Activated T-cell treated with anti-CD3 and anti-CD28 coated beads, Interleukin-2, amount 50 U/mL, for 4 hours (primary cell): ENCODE results near the gene PRKD2. TPM values are rescaled to one million over a fixed set of nuclear protein-coding genes. Genes with fewer than 3 reads are reported as not detected.

ENCODE experiments used
- ATAC-seq, 2 donors: fragments of 200-7000 bp; cut with Tn5 transposase; one replicate each; pipeline ENCODE4 v1.10.0; 2021
- DNase-seq: peaks from one replicate; pipeline ENCODE4 v3.0.0-alpha.2; 2020
- H3K27me3 Mint-ChIP-seq: one replicate; pipeline ENCODE4 v1.8.0; 2021; ENCODE audit warnings: low read depth, mixed read lengths
- H3K36me3 Mint-ChIP-seq: one replicate; pipeline ENCODE4 v1.8.0; 2022; ENCODE audit warnings: mixed read lengths; ENCODE audit not compliant: insufficient read depth
- H3K4me1 Mint-ChIP-seq: one replicate; pipeline ENCODE4 v1.8.0; 2021; ENCODE audit warnings: low read depth, mixed read lengths
- H3K4me3 Mint-ChIP-seq: one replicate; pipeline ENCODE4 v1.8.0; 2021; ENCODE audit warnings: mild to moderate bottlenecking, moderate library complexity, mixed read lengths
- H3K9me3 Mint-ChIP-seq: one replicate; pipeline ENCODE4 v1.8.0; 2021; ENCODE audit warnings: mixed read lengths
- total RNA-seq, 3 donors: library from RNA; stranded (reverse); gene quantifications; one replicate each; pipeline ENCODE4 v1.2.1, GENCODE V29; 2021

PRKD2 gene
- total RNA-seq, 3 donors from 2014 or later, result 45.3 to 59.8 (median 58.1) TPM

DNA sequence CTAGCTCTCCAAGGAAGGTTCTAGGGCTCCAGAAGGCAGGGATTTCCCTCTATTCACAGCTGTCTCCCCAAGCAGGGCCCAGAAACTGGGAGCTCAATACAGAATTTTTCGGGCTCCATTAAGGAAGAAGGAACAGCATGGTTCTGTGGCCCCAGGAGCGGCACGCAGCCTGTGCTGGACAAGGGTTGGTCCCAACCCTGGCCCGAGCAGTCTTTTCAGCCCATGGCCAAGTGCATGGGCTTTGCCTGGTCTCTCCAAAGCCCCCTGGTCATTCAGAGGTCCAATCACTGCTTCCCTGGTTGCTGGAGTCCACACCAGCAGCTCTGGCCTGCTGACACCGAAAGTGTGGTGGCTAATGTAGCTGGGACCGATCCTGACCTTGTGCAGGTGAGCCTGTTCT, 6.6 kb upstream of the PRKD2 start:
- DNase-seq (no peak), ATAC-seq (no peak)
- Mint-ChIP-seq H3K27me3 (no peaks in the 10 kb centered on the region), H3K9me3 (no peaks in the 10 kb centered on the region), H3K36me3 (peaks cover 36% of the 10 kb centered on the region), H3K4me3 (no peak overlapping the region), H3K4me1 (peaks cover 21% of the 10 kb centered on the region)

DNA sequence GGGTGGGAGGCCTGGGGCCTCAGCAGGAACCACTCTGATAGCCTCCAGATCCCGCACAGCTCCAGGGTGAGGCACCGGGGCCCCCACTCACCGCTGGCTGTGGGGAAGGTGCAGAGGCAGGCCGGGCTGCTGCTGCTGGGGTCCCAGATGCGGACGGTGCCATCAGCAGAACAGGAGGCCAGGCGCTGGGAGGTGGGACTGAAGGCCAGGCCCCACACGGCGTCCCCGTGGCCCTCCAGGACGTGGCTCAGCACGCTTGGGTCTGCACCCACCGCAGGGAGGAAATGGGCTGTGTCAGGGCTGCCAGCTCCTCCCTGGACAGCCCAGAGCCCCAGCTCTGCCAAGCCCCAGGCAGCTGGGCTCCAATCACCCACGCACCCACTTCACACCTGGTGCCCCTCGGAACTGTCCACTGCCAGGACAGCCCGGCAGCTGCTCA, 6.1 kb upstream of the PRKD2 start:
- H3K9me3 Mint-ChIP-seq, result no peaks in the 10 kb centered on the region
- ATAC-seq, result no peak
- DNase-seq, result no peak
- peaks cover 25% of the 10 kb centered on the region for H3K4me1 Mint-ChIP-seq
- H3K4me3 Mint-ChIP-seq, result no peak overlapping the region
- H3K27me3 Mint-ChIP-seq, result no peaks in the 10 kb centered on the region
- peaks cover 35% of the 10 kb centered on the region for H3K36me3 Mint-ChIP-seq

DNA sequence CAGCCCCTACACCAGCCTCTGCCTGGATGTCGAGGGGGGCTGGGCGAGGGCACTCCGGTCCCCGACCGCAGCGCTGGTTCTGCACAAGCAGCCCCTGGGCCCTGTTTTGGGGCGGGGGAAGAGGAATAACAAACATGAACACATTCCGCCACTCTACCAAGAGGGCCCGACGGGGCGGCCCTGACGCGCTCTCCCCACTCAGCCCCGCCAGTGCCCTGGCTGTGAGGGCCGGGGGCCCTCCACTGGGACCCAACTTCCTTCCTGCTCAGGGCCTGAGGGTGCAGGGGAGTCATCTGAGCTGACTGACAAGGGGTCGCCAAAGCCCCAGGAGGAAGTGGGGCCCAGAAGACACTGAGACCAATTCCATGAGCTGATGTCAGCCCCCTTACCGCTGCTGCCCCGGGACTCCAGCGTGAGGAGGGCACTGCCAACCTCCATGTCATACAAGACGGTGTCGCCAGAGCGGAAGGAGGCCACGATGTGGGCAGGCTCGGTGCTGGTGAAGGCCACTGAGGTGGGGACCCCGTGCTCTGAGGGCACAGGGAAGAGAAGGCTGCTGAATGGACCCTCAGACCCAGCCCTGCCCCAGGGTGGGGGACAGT, 5.6 kb upstream of the PRKD2 start:
- DNase-seq, result no peak
- H3K4me1 Mint-ChIP-seq, result peaks cover 31% of the 10 kb centered on the region
- ATAC-seq, result no peak
- H3K9me3 Mint-ChIP-seq, result no peaks in the 10 kb centered on the region
- H3K36me3 Mint-ChIP-seq, result peaks cover 34% of the 10 kb centered on the region
- no peak overlapping the region for H3K4me3 Mint-ChIP-seq
- no peaks in the 10 kb centered on the region for H3K27me3 Mint-ChIP-seq

DNA sequence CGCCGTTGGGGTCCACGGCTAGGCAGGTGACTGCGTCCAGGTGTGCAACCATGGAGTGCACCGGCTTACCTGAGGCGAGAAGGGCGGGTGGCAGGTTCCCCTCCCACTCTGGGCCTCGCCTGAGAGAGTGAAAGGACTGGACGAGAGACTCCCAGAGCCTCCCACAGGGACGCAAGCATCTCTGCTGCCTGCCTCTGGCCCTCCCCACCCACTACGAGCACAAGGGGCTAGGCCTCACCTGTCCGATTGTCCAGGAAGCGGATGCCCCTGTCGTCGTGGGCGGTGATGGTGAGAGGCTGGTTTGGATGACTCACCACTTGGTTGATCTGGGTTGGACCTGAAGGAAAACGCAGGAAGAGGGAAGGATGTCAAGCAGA, 5.1 kb upstream of the PRKD2 start:
- no peak for ATAC-seq
- Mint-ChIP-seq H3K9me3 (no peaks in the 10 kb centered on the region), H3K36me3 (peaks cover 31% of the 10 kb centered on the region), H3K4me1 (peaks cover 32% of the 10 kb centered on the region), H3K4me3 (no peak overlapping the region), H3K27me3 (no peaks in the 10 kb centered on the region)
- DNase-seq, result no peak

DNA sequence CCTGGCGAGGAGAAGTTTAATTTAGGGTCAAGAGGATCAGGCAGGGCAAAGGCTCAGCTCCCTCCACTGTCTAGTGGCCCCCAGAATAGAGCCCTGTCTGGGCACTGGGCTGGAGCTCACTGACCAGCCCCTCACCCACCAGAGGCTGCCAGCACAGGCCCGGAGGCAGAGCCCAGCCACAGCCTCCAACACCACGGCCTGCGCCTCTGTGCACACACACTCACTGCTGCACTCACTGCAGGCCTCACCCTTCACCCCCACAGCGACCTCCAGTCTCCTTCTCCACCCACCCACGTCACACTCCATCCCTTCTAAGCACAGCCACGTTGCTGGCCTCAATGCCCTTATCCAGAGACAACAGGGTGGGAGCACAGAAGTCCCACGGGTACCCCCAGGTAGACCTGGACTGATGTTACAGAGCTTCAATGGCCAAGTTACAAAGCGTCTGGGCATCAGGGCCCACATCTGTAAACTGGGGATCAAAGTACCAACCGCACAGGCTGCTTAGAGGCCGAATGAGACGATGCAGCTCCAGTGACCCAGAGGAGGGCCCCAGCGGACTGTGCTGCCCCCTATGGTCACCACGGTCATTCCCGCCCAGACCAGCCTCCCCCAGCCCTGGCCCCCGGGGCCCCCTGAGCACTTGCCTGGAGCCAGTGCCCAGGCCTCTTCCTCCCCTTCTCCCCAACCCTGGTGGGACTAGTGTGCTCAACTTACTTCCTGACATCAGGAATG, 4.5 kb upstream of the PRKD2 start:
- Mint-ChIP-seq H3K36me3 (peaks cover 30% of the 10 kb centered on the region), H3K27me3 (no peaks in the 10 kb centered on the region), H3K4me3 (no peak overlapping the region), H3K9me3 (no peaks in the 10 kb centered on the region), H3K4me1 (peaks cover 32% of the 10 kb centered on the region)
- DNase-seq, result no peak
- ATAC-seq, result no peak

DNA sequence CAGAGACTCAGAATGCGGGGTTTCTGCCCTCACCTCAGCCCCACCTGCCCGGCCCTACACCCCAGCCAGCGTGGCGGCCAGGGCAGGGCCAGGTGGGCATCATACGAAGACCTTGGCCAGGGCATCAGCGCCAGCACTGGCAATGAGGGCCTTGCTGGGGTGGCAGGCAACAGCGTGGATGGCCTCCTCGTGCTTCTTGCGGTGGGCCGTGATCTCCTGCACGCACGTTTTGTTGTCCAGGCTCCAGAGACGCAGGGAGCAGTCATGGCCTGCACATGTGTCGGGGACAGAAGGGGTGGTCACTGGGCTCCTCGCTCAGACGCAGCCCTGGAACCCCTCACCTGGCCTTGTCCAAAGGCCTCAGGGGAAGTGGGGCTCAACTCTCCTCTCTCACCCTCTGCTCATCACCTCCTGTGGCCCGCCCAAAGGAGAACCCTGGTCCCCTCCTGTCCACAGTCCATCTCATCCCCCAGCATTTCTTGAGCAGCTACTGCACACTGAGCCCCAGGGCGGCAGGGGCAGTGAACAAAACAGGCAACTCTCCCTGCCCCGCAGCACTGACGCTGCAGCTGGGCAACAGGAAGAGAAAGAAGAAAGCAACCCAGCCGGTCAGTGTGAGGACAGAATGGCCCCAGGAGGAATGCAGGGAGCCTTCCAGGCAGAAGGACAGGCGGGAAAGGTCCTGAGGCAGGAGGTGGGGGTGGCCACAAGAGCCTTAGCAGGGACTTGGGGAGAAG, 3.8 kb upstream of the PRKD2 start:
- ATAC-seq, result no peak
- Mint-ChIP-seq H3K4me1 (peaks cover 33% of the 10 kb centered on the region), H3K27me3 (no peaks in the 10 kb centered on the region), H3K9me3 (no peaks in the 10 kb centered on the region), H3K4me3 (no peak overlapping the region), H3K36me3 (peaks cover 22% of the 10 kb centered on the region)
- DNase-seq, result no peak

DNA sequence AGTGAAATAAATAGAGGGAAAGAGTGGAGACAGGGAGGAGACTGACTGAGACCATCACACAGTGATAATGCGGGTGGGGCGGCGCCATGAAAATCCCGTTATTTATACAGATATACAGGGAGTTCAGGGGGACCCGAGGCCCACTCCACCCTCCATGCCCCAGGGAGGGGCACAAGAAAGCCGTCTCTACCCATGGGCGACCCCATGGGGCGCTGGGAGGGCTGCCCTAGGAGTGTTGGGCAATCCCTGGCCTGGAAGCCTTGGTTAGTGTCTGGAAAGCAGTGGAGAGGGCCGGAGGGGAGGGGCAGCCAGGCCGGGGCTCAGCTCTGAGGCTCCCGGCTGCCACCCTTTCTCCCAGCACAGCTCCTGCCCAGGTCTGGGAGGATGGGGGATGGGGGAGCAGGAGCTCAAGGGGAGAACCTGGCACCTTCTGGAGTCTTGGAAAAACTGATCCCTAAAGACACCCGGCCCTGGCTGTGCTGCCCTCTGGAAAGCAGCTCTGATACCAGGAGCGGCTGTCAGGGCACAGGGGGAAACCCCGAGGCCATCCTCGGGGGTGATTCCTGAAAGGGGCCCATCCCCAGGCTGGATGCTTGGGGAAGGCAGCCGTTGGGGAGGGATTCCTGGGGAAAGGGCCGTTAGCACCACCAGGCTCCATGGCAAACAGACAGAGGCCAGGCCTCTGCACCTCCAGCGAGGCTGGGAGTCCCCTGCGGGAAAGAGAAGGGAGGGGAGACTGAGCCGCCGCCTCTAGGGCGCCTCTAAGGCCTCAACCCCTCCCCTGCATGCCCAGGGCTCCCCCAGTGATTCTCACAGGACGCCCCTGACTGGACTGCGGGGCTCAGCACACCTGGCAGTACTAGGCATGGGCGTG, 3.0 kb upstream of the PRKD2 start:
- H3K27me3 Mint-ChIP-seq, result no peaks in the 10 kb centered on the region
- no peaks in the 10 kb centered on the region for H3K9me3 Mint-ChIP-seq
- H3K36me3 Mint-ChIP-seq, result peaks cover 20% of the 10 kb centered on the region
- DNase-seq (no peak), ATAC-seq (no peak)
- H3K4me1 Mint-ChIP-seq, result peaks cover 41% of the 10 kb centered on the region
- no peak overlapping the region for H3K4me3 Mint-ChIP-seq

DNA sequence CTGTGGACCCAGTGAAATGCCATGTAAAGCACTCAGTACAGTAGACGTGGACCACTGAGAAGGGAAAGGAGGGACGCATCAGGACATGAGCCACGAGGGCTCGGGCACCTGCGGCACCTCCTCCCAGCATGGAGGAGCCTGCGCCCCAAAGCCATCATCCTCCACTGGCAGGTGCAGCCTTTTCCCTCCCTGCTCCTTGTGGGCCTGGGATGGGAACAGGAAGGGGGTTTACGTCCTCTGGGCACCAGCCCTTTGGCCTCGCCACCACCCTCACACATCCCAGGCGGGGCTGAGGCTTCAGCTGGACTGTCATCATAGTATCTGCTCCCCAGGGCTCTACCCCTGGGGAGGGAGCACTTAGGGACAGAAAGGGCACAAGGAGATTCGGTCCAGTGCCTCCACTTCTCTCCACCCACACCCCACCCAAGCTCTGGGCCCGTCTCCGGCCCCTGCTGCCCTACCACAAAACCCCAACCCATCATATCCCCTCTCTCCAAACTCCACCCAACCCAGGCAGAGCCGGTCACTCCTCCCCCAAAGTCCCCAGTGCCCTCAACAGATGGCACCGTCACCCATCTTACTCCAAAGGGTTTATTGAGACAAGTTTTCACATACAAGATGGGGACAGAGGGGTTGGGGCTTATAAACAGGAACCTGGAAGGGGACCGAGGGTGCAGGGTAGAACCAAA, 2.2 kb upstream of the PRKD2 start:
- ATAC-seq (no peak), DNase-seq (no peak)
- H3K4me1 Mint-ChIP-seq, result peaks cover 44% of the 10 kb centered on the region
- no peaks in the 10 kb centered on the region for H3K27me3 Mint-ChIP-seq
- peaks cover 15% of the 10 kb centered on the region for H3K36me3 Mint-ChIP-seq
- H3K4me3 Mint-ChIP-seq, result no peak overlapping the region
- H3K9me3 Mint-ChIP-seq, result no peaks in the 10 kb centered on the region

DNA sequence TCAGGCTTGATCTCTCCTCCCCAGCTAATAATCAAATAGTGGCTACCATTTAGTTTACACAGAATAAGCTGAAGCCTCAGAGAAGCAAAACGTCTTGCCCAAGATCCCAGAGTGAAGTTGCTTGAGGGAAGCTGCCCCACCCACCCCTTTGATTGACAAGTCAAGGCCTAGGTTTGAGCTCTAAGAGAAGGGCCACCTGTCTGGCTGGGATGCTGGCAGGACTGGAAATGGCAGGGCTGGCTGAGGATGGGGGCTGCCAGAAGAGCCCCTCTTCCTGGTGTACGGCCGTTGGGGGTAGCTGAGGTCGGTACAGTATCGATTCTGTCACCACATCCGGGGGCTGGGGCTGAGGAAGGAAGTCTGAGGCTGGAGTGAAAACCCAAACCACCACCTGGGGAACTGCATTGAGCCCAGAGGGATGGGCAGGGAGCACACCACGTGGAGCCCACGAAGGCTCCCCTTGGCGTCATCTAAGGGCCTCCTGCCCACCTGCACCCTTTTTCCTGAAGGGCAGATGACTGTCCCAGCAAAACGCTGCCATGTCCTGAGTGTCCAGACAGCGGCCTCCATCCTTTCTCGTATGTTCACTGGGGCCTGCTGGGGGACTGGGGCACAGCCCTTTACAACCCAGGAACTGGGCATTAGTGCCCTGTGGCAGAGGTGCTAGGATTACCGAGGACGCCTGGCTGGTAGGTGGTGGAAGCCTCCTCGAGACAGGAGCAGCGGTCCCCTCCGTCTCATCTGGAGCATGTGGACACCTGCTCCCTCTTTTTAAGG, 1.4 kb upstream of the PRKD2 start:
- H3K27me3 Mint-ChIP-seq, result no peaks in the 10 kb centered on the region
- no peaks in the 10 kb centered on the region for H3K9me3 Mint-ChIP-seq
- H3K4me3 Mint-ChIP-seq, result peak overlapping the region; percentile 92
- peak; percentile 34 for DNase-seq
- peak; percentile 9 to 11 for ATAC-seq
- peaks cover 44% of the 10 kb centered on the region for H3K4me1 Mint-ChIP-seq
- H3K36me3 Mint-ChIP-seq, result peaks cover 13% of the 10 kb centered on the region

DNA sequence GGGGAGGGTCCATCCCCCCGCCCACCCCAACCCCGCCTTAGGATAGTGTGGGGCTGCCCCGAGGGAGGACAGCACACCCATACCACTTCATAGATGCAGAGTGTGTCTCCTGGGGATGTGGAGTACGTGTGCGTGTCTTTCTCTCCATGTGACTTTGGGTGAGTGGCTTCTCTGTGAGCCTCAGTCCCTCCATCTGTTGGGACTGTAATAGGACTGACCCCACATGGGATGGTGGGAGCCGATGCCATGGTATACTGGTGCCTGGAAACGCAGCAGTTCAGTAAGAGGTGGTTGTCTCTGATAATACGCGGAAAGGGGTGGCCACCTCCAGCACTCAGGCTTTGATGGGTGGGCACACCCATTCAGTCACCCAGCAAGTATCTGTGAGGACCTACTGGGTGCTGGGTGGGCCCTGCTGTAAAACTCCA, 816 bp upstream of the PRKD2 start:
- Mint-ChIP-seq H3K4me1 (peaks cover 44% of the 10 kb centered on the region), H3K27me3 (no peaks in the 10 kb centered on the region), H3K4me3 (peak overlapping the region; percentile 92), H3K9me3 (no peaks in the 10 kb centered on the region), H3K36me3 (peaks cover 13% of the 10 kb centered on the region)
- DNase-seq (no peak), ATAC-seq (peak; percentile 23 to 26)

DNA sequence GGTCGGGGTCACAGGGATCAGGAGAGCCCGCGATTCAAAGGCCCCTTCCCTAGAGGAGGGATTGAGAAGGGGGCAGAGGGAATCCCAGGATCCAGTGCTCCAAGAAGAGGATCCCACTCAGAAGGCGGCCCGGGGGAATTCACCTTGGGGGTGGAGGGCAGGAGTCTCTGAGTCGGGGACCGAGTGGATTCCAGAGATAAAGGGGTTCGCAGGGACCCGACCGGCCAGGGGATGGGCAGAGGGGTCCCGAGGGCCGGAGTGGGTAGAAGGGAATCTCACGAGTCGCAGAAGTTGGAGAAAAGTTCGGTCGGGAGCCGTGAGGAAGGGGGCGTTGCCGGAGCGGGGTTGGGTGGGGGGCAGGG, 261 bp downstream of the PRKD2 start:
- no peak for DNase-seq
- no peaks in the 10 kb centered on the region for H3K9me3 Mint-ChIP-seq
- peaks cover 43% of the 10 kb centered on the region for H3K4me1 Mint-ChIP-seq
- H3K4me3 Mint-ChIP-seq, result peak overlapping the region; percentile 92
- H3K27me3 Mint-ChIP-seq, result no peaks in the 10 kb centered on the region
- peaks cover 8% of the 10 kb centered on the region for H3K36me3 Mint-ChIP-seq
- no peak for ATAC-seq

DNA sequence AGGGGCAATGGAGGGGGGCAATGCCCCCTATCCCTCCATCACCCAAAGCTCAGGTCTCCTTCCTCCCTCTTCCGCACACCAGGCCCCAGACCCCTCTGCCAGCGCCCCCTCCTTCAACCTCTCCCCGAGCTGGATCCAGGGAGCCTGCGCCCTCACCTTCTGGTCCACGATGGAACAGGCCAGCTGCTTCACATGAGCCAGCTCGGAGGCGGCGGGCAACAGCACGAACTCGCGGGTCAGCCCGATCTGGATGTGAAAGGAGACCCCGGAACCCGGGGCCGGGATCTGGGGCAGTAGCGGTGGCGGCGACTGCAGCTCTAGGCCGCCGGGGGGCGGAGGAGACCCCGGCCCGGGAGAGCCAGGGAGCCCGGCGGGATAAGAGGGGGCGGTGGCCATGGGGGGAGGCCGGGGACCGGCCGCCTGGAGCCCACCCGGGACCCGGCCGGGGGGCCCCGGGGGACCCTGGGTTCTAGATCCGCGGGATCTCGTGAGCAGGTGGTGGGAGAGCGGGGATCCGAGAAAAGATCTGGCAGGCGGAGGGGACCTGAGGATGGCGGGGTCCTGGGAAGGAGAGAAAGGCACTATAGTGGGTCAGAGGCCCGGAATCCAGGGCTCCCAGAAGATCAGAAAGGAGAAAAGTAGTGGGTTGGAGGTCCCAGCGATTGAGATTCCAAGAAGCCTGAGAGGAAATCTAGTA, 791 bp downstream of the PRKD2 start:
- Mint-ChIP-seq H3K4me1 (peaks cover 43% of the 10 kb centered on the region), H3K9me3 (no peaks in the 10 kb centered on the region), H3K36me3 (peaks cover 8% of the 10 kb centered on the region), H3K27me3 (no peaks in the 10 kb centered on the region), H3K4me3 (peak overlapping the region; percentile 92)
- DNase-seq (no peak), ATAC-seq (no peak)

DNA sequence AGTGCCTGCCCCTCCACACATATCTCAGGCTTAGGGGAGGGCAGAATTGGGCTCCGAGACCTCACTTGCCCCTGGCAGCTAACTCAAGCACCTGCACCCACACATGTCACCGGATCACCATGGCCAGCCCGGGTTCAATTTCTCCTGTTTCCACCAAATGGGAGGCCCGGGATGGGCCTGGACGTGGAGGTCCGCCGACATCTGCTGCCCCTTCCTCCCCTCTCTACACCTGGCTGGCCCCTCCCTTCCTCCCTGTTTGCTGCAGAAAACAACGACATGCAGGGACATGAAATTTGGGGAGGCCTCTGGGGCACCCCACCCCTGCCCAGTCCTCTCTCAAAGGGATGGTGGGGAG, 1.3 kb downstream of the PRKD2 start:
- Mint-ChIP-seq H3K9me3 (no peaks in the 10 kb centered on the region), H3K36me3 (peaks cover 8% of the 10 kb centered on the region), H3K27me3 (no peaks in the 10 kb centered on the region), H3K4me3 (peak overlapping the region; percentile 92), H3K4me1 (peaks cover 42% of the 10 kb centered on the region)
- no peak for ATAC-seq
- DNase-seq, result no peak
